GM12873 (cell line): ENCODE data around the gene SVEP1.

Experiments used
- CTCF ChIP-seq: IDR thresholded peaks from 2 replicates; pipeline ENCODE4 v1.5.1; 2012; ENCODE audit warnings: low read depth, mild to moderate bottlenecking, moderate library complexity, low read length, control low read depth; ENCODE audit not compliant: insufficient read depth; ENCODE audit errors: missing control alignments

The SVEP1 gene

GRCh38 chr9:110591526-110591925, 12.0 kb upstream of the SVEP1 start:
- TF ChIP-seq CTCF = no peak

- TF ChIP-seq CTCF = no peak
These were observed 11.3 kb upstream of the SVEP1 start for GRCh38 chr9:110590816-110591215.

- TF ChIP-seq CTCF = no peak
These were observed 8.8 kb upstream of the SVEP1 start for GRCh38 chr9:110588296-110588695.

- TF ChIP-seq CTCF = no peak
These were observed 3.7 kb upstream of the SVEP1 start for GRCh38 chr9:110583237-110583636.

GRCh38 chr9:110582156-110582555, 2.6 kb upstream of the SVEP1 start:
- TF ChIP-seq CTCF = no peak

- TF ChIP-seq CTCF = no peak
These were observed 1.3 kb upstream of the SVEP1 start for GRCh38 chr9:110580850-110581249.

- no peak for TF ChIP-seq CTCF
These were observed 300 bp upstream of the SVEP1 start for GRCh38 chr9:110579862-110580219.
